Parathyroid adenoma (tissue), 2 donors: Measurements from ENCODE around the gene HES6.

Source experiments
- H2AFZ ChIP-seq: fragments of 300-600 bp; sonication (generic); one replicate; pipeline ENCODE4 v1.7.0; 2017; ENCODE audit warnings: antibody characterized with exemption, mild to moderate bottlenecking
- H3K27ac ChIP-seq: fragments of 300-600 bp; sonication (generic); one replicate; pipeline ENCODE4 v1.7.0; 2017
- H3K27me3 ChIP-seq: fragments of 300-600 bp; sonication (generic); one replicate; pipeline ENCODE4 v1.7.0; 2017; ENCODE audit warnings: low read length; ENCODE audit not compliant: control insufficient read depth, insufficient read depth
- H3K36me3 ChIP-seq: fragments of 300-600 bp; sonication (generic); one replicate; pipeline ENCODE4 v1.7.0; 2017; ENCODE audit warnings: low read length; ENCODE audit not compliant: control insufficient read depth, insufficient read depth
- H3K4me1 ChIP-seq: fragments of 300-600 bp; sonication (generic); one replicate; pipeline ENCODE4 v1.7.0; 2017; ENCODE audit warnings: control low read depth
- H3K4me2 ChIP-seq: fragments of 300-600 bp; sonication (generic); one replicate; pipeline ENCODE4 v1.7.0; 2017; ENCODE audit warnings: low read length
- H3K4me3 ChIP-seq: fragments of 300-600 bp; sonication (generic); one replicate; pipeline ENCODE4 v1.7.0; 2017; ENCODE audit warnings: low read depth, low read length
- H3K79me2 ChIP-seq: fragments of 300-600 bp; sonication (generic); one replicate; pipeline ENCODE4 v1.7.0; 2017; ENCODE audit warnings: control low read depth
- H3K9ac ChIP-seq: fragments of 300-600 bp; sonication (generic); one replicate; pipeline ENCODE4 v1.7.0; 2017; ENCODE audit warnings: mild to moderate bottlenecking
- H3K9me3 ChIP-seq: fragments of 300-600 bp; sonication (generic); one replicate; pipeline ENCODE4 v1.7.0; 2017; ENCODE audit warnings: low read length; ENCODE audit not compliant: control insufficient read depth
- TF ChIP-seq, protein P1 (sequence below): fragments of 300-600 bp; sonication (generic); IDR thresholded peaks from one replicate; pipeline ENCODE4 v1.7.0; 2017; ENCODE audit warnings: antibody characterized with exemption, mild to moderate bottlenecking
- donor health status: primary hyperparathyroidism.

Gene HES6

DNA sequence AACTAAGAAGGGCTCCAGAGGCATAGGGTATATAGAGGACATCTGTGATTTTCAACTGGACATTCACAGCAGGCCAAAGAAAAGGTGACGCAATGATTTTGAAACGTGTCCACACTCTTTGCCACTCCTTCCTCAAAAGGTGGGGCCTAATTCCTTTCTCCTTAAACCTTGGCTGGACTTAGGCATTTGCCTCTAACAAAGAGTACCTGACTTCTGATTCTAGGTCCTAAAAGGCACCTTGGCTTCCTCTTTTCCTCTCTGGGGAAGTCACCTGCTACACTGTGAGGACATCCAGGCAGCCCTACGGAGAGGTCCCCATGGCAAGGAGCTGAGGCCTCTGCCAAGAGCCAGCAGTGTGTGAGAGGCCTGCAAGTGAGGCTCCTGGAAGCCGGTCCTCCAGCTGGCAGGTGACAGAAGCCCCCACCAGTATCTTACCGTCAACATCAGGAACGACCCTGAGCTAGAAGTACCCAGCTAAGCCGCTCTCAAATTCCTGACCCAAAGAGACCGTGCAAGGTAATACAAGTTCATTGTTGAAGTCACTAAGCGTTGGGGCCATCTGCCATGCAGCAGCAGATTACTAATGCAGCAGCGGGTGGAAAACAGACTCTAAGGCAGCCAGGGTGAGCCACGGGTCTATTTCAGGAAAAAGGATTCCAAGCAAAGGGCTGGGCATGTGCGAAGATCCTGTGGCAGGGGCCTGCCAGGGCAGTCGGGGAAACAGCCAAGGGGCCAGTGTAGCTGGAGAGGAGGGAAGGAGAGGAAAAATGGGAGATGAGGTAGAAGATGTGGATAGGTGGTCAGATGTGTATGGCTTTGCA is 7.4 kb upstream of the HES6 start:
- Histone ChIP-seq H3K4me2 (no peak overlapping the region), H3K9me3 (no peaks in the 10 kb centered on the region), H3K4me3 (no peak overlapping the region), H3K79me2 (no peaks in the 10 kb centered on the region), H3K9ac (no peak overlapping the region), H3K4me1 (no peaks in the 10 kb centered on the region), H3K36me3 (no peaks in the 10 kb centered on the region), H2AFZ (no peak overlapping the region), H3K27ac (no peak overlapping the region), H3K27me3 (no peaks in the 10 kb centered on the region)
- TF ChIP-seq, protein P1, sequence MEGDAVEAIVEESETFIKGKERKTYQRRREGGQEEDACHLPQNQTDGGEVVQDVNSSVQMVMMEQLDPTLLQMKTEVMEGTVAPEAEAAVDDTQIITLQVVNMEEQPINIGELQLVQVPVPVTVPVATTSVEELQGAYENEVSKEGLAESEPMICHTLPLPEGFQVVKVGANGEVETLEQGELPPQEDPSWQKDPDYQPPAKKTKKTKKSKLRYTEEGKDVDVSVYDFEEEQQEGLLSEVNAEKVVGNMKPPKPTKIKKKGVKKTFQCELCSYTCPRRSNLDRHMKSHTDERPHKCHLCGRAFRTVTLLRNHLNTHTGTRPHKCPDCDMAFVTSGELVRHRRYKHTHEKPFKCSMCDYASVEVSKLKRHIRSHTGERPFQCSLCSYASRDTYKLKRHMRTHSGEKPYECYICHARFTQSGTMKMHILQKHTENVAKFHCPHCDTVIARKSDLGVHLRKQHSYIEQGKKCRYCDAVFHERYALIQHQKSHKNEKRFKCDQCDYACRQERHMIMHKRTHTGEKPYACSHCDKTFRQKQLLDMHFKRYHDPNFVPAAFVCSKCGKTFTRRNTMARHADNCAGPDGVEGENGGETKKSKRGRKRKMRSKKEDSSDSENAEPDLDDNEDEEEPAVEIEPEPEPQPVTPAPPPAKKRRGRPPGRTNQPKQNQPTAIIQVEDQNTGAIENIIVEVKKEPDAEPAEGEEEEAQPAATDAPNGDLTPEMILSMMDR = no peak

DNA sequence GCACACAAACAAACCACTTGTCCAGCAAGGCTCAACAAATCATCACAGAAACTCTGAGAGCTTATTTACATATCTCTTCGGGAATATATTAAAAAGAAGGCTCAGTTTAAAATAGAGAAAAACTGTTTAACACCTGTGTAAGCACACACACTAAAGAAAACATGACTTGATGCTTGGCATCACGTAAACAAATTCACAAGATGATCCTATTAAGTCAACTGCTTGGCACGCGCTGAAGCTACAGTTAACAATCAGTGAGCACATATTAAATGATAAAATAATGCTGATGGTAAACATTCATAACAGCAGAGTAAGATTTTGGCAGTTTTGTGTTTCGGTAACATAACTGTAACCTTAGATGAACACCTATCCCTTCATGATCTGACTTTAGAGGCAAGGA is 4.3 kb upstream of the HES6 start:
- Histone ChIP-seq H3K27me3 (no peaks in the 10 kb centered on the region), H3K79me2 (no peaks in the 10 kb centered on the region), H3K36me3 (no peaks in the 10 kb centered on the region), H3K4me3 (no peak overlapping the region), H3K9me3 (no peaks in the 10 kb centered on the region), H3K4me2 (no peak overlapping the region), H3K4me1 (no peaks in the 10 kb centered on the region), H2AFZ (no peak overlapping the region), H3K27ac (no peak overlapping the region), H3K9ac (no peak overlapping the region)
- TF ChIP-seq, protein P1 = no peak

DNA sequence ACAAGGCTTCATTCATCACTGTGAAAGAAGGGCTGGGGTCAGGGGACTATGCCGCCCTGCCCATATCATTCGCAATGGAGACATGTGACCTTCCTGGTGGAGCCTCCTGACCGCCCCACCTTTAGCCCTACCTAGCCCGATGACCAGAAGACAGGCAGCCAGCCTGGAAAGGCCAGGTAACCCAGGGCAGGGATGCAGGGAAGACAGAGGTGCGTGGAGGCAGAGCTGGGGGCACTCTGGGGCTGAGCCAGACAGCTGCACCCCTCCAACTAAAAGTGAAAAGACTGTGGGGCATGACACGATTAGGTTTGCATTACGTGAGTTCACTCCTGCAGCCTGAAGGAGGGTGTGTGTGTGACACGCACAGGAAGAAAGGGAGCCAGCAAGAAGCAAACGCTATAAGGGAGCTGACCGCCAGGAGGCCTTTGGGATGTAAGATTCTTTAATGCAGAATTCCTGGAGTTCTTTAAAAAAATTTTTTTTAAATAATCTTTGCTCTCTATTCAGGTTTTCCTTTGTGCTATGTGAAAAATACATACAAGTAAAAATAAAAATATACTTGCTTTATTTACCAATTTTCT is 3.7 kb upstream of the HES6 start:
- Histone ChIP-seq H3K9me3 (no peaks in the 10 kb centered on the region), H3K4me2 (no peak overlapping the region), H3K9ac (no peak overlapping the region), H3K27ac (no peak overlapping the region), H3K4me1 (no peaks in the 10 kb centered on the region), H3K27me3 (no peaks in the 10 kb centered on the region), H3K79me2 (no peaks in the 10 kb centered on the region), H3K4me3 (no peak overlapping the region), H2AFZ (no peak overlapping the region), H3K36me3 (no peaks in the 10 kb centered on the region)
- TF ChIP-seq, protein P1 = no peak

DNA sequence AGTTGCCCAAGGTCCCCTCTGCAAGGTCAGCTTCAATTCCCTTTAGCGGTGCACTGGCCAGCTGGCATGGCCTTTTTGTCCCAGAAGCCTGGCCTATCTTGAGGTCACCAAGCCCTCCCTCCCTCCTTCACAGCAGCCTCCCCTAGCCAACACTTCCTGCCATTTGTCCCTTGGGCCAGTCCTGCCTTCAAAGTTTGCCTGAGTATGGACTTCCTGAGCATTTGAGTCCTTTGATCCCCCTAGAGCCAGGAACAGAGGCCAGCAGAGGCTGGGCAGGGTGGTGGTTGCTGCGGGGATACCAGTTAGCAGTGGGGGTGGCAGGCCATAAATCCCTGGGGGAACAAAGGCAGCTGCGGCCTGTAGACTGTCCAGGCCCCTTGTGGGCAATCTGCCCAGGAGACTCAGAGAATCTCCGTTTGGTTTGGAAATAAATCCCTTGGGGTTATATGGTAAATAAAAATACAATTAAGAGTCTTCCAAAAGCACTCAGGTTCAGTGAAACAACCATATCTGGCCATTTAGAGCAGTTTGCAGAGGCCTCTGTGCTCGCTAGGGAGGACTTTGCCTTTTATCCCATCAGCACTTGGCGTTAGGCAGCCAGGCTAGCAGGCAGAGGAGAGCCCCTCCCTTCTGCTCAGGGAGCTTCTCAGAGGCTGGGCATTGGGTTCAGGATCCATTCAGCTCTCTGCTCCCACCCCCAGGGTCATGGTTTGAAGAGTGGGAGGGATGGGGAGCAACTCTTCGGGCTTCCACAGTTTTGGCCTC is 3.1 kb upstream of the HES6 start:
- Histone ChIP-seq H3K27ac (no peak overlapping the region), H3K36me3 (no peaks in the 10 kb centered on the region), H3K4me3 (no peak overlapping the region), H2AFZ (no peak overlapping the region), H3K4me2 (no peak overlapping the region), H3K27me3 (no peaks in the 10 kb centered on the region), H3K9me3 (no peaks in the 10 kb centered on the region), H3K9ac (no peak overlapping the region), H3K4me1 (no peaks in the 10 kb centered on the region), H3K79me2 (no peaks in the 10 kb centered on the region)
- TF ChIP-seq, protein P1 = no peak
